ENCODE results near the gene TDRD9. TPM values are rescaled to one million over a fixed set of nuclear protein-coding genes. Genes with fewer than 3 reads are reported as not detected.

The TDRD9 gene
- total RNA-seq, 1 donor from 2014 or later: not detected

DNA sequence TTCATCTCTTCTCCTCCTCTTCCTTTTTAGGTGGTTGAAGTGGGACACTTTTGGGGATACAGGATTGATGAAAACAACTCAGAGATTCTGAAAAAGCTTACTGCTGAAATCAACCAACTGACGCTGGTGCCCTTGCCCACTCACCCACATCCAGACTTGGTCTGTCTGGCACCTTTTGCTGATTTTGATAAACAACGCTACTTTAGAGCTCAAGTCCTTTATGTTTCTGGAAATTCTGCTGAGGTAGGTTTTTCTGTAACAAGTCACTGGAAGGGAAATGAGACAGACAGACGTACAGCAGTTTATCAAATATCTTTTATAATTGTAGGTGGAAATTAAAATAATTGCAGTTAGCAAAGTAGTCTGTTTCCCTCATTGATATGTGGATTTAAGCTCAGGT is 97.3 kb downstream of the TDRD9 start:
- TF ChIP-seq, protein P1, sequence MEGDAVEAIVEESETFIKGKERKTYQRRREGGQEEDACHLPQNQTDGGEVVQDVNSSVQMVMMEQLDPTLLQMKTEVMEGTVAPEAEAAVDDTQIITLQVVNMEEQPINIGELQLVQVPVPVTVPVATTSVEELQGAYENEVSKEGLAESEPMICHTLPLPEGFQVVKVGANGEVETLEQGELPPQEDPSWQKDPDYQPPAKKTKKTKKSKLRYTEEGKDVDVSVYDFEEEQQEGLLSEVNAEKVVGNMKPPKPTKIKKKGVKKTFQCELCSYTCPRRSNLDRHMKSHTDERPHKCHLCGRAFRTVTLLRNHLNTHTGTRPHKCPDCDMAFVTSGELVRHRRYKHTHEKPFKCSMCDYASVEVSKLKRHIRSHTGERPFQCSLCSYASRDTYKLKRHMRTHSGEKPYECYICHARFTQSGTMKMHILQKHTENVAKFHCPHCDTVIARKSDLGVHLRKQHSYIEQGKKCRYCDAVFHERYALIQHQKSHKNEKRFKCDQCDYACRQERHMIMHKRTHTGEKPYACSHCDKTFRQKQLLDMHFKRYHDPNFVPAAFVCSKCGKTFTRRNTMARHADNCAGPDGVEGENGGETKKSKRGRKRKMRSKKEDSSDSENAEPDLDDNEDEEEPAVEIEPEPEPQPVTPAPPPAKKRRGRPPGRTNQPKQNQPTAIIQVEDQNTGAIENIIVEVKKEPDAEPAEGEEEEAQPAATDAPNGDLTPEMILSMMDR (IDR thresholded peaks at IDR 0.05; ENCODE audit: unreplicated experiment): no peak
- Mint-ChIP-seq H3K27me3 (ENCODE audit: unreplicated experiment) (no peaks in the 10 kb centered on the region), H3K27ac (ENCODE audit: unreplicated experiment) (no peak overlapping the region), H3K4me1 (ENCODE audit: unreplicated experiment) (no peaks in the 10 kb centered on the region), H3K9me3 (ENCODE audit: unreplicated experiment) (no peaks in the 10 kb centered on the region), H3K36me3 (ENCODE audit: low read depth, unreplicated experiment) (no peaks in the 10 kb centered on the region), H3K4me3 (ENCODE audit: unreplicated experiment) (no peak overlapping the region)
- no peak for DNase-seq (ENCODE audit: low spot score)

DNA sequence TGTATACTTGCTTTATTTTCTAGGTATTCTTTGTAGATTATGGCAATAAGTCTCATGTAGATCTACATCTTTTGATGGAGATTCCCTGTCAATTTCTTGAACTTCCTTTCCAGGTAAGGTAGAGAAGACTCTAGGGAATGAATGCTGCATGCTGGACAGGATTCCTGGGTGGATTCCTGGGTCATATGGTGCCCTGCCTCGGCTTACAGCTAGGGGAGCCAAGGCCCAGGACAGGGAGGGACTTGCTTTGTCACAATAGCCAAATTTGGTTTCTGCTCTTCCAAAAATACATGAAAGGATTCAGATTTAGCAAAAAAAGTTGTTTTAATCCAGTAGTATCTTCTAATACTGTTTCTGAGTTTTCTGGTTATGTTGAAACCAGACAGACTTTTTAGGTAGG is 97.8 kb downstream of the TDRD9 start:
- no peak overlapping the region for H3K27ac Mint-ChIP-seq (ENCODE audit: unreplicated experiment)
- H3K4me3 Mint-ChIP-seq (ENCODE audit: unreplicated experiment): no peak overlapping the region
- H3K9me3 Mint-ChIP-seq (ENCODE audit: unreplicated experiment): no peaks in the 10 kb centered on the region
- TF ChIP-seq, protein P1 (IDR thresholded peaks at IDR 0.05; ENCODE audit: unreplicated experiment): no peak
- DNase-seq (ENCODE audit: low spot score): no peak
- no peaks in the 10 kb centered on the region for H3K36me3 Mint-ChIP-seq (ENCODE audit: low read depth, unreplicated experiment)
- no peaks in the 10 kb centered on the region for H3K27me3 Mint-ChIP-seq (ENCODE audit: unreplicated experiment)
- H3K4me1 Mint-ChIP-seq (ENCODE audit: unreplicated experiment): no peaks in the 10 kb centered on the region

DNA sequence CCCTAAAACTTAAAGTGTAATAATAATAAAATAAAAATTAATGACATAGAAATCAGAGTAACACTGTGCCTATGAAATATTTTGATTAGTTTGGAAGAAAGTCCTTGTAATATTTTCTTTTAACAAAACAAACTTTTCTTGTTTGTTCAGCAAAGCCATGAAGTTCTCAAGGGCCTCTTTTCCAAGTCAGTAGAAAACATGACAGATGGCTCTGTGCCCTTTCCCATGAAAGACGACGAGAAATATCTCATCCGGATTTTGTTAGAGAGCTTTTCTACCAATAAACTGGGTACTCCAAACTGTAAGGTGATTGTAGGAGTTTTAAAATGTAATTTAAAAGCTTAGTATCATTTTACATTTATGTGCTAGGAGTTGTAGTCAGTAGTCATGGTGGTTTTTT is 102.7 kb downstream of the TDRD9 start:
- DNase-seq (ENCODE audit: low spot score): no peak
- no peaks in the 10 kb centered on the region for H3K27me3 Mint-ChIP-seq (ENCODE audit: unreplicated experiment)
- H3K27ac Mint-ChIP-seq (ENCODE audit: unreplicated experiment): no peak overlapping the region
- TF ChIP-seq, protein P1 (IDR thresholded peaks at IDR 0.05; ENCODE audit: unreplicated experiment): no peak
- no peaks in the 10 kb centered on the region for H3K9me3 Mint-ChIP-seq (ENCODE audit: unreplicated experiment)
- no peak overlapping the region for H3K4me3 Mint-ChIP-seq (ENCODE audit: unreplicated experiment)
- H3K4me1 Mint-ChIP-seq (ENCODE audit: unreplicated experiment): no peaks in the 10 kb centered on the region
- no peaks in the 10 kb centered on the region for H3K36me3 Mint-ChIP-seq (ENCODE audit: low read depth, unreplicated experiment)

DNA sequence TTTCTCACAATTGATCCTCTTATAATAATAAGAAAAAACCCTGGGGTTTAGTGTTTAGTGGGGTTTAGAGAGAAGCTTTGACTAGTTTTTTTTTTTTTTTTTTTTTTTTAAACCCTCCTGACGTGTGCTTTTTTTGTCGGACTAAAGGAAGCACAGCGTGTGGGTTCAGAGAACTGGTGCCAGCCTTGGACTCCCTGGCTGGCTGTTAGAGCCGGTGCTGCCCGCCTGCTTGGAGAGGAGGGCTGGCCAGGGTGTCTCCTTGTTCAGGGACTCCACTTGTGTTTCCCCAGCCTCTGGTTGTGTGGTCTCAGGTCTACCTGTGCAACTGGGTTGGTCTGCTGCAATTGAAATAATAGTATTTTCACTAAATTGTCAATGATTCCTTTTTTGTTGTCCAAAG is 103.1 kb downstream of the TDRD9 start:
- no peak overlapping the region for H3K27ac Mint-ChIP-seq (ENCODE audit: unreplicated experiment)
- no peak for DNase-seq (ENCODE audit: low spot score)
- no peaks in the 10 kb centered on the region for H3K36me3 Mint-ChIP-seq (ENCODE audit: low read depth, unreplicated experiment)
- H3K4me1 Mint-ChIP-seq (ENCODE audit: unreplicated experiment): no peaks in the 10 kb centered on the region
- TF ChIP-seq, protein P1 (IDR thresholded peaks at IDR 0.05; ENCODE audit: unreplicated experiment): no peak
- no peaks in the 10 kb centered on the region for H3K9me3 Mint-ChIP-seq (ENCODE audit: unreplicated experiment)
- H3K27me3 Mint-ChIP-seq (ENCODE audit: unreplicated experiment): no peaks in the 10 kb centered on the region
- no peak overlapping the region for H3K4me3 Mint-ChIP-seq (ENCODE audit: unreplicated experiment)

DNA sequence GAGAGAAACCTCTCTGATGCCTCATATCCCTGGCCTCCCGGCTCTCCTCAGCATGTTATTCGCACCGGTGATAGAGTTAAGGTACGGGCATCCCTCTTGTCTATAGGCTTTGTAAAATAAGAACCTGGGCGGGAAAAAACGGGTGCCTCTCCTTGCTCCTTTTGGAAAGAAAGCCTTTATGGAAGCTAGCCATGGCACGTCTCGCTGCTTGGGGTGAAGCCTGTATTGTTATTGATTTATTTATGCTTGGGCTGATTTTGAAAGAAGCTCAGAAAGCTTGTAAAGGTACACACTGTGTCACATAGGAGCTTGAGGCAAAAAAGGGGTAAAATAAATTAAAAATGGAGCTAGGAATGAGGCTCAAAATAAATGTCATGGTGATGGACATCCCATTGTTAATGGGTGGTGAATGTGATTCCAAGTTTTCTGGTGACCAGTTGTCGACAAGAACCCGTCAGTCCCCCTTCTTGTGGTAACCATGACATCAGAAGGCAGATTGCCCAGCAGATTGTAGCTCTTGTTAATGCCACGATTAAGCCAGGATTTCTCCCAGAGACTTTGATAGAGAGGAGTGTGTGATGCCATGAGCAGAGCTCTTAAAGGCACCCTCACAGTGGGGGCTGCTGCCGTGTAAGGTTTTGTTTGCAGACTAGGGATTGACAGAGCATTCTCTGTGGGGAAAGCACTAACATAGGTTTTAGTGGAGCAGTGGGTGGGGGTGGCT is 106.9 kb downstream of the TDRD9 start:
- H3K9me3 Mint-ChIP-seq (ENCODE audit: unreplicated experiment): no peaks in the 10 kb centered on the region
- no peak overlapping the region for H3K27ac Mint-ChIP-seq (ENCODE audit: unreplicated experiment)
- no peak for DNase-seq (ENCODE audit: low spot score)
- TF ChIP-seq, protein P1 (IDR thresholded peaks at IDR 0.05; ENCODE audit: unreplicated experiment): no peak
- no peaks in the 10 kb centered on the region for H3K4me1 Mint-ChIP-seq (ENCODE audit: unreplicated experiment)
- H3K36me3 Mint-ChIP-seq (ENCODE audit: low read depth, unreplicated experiment): no peaks in the 10 kb centered on the region
- H3K27me3 Mint-ChIP-seq (ENCODE audit: unreplicated experiment): no peaks in the 10 kb centered on the region
- H3K4me3 Mint-ChIP-seq (ENCODE audit: unreplicated experiment): no peak overlapping the region
